Heart right ventricle (tissue), 16 donors: ENCODE measurements around the gene C1QTNF1. TPM values are rescaled to one million over a fixed set of nuclear protein-coding genes. Genes with fewer than 3 reads are reported as not detected.

ENCODE experiments used
- ATAC-seq, 8 donors: fragments of 200-7000 bp; cut with Tn5 transposase; one replicate each; pipeline ENCODE4 v1.9.1; 2020; ENCODE audit warnings: mild to moderate bottlenecking in 8 of 8, moderate library complexity in 8 of 8, moderate number of reproducible peaks in 1 of 8
- DNase-seq, 2 donors: peaks; one replicate each; pipeline ENCODE4 v3.0.0-alpha.2; 2020
- H3K27ac ChIP-seq, 10 donors: fragments of 200-600 bp; sonication (generic) in 2 of 10; one replicate each; pipeline versions ENCODE4 v1.5.0 to v1.8.0; 2020 to 2022; ENCODE audit warnings: mild to moderate bottlenecking in 3 of 10
- H3K27me3 ChIP-seq, 7 donors: fragments of 200-600 bp; one replicate each; pipeline ENCODE4 v1.8.0; 2021 to 2022; ENCODE audit warnings: mild to moderate bottlenecking in 2 of 7
- H3K36me3 ChIP-seq, 9 donors: fragments of 200-600 bp; sonication (generic) in 1 of 9; one replicate each; pipeline versions ENCODE4 v1.5.0 to v1.8.0; 2020 to 2022; ENCODE audit warnings: mild to moderate bottlenecking in 2 of 9
- H3K4me1 ChIP-seq, 9 donors: fragments of 200-600 bp; sonication (generic) in 1 of 9; one replicate each; pipeline versions ENCODE4 v1.5.0 to v1.8.0; 2020 to 2022; ENCODE audit warnings: mild to moderate bottlenecking in 4 of 9
- H3K4me3 ChIP-seq, 10 donors: fragments of 200-600 bp; sonication (generic) in 2 of 10; one replicate each; pipeline versions ENCODE4 v1.5.0 to v1.8.0; 2020 to 2022; ENCODE audit warnings: mild to moderate bottlenecking in 7 of 10, moderate library complexity in 2 of 10
- H3K9me3 ChIP-seq, 11 donors: fragments of 200-600 bp in 10 of 11; sonication (generic) in 2 of 11; one replicate each; pipeline versions ENCODE4 v1.5.0 to v1.8.0; 2013 to 2022; ENCODE audit warnings: mild to moderate bottlenecking in 2 of 11, control low read depth in 1 of 11, moderate library complexity in 1 of 11
- WGBS, 2 donors: extraction: QIAGEN DNeasy Blood & Tissue Kit; methylation state at CpG; one replicate each; pipeline ENCODE4 v1.1.7; 2013; ENCODE audit warnings: inconsistent platforms in 1 of 2; 5-methylcytosine and 5-hydroxymethylcytosine counted together
- intact Hi-C, 10 donors: fragments of 100-400 bp; cut with DNase I; formaldehyde crosslinking; loops; one replicate each; pipeline versions ENCODE4 v1.11.1 to v1.14.2; 2022
- polyA plus RNA-seq, 2 donors: library from polyadenylated mRNA; stranded (reverse); fragments of 200-250 nt; gene quantifications; one replicate each; pipeline ENCODE4 v1.2.3, GENCODE V29; 2013
- total RNA-seq, 10 donors: library from RNA; stranded (reverse); fragmentation: NEBNext Ultra II Directional in 3 of 10; extraction: Animal tissue kit (Norgen Biotek cat#: 25700) in 3 of 10; gene quantifications; one replicate each; pipeline versions ENCODE4 v1.2.1 to v1.2.4, GENCODE V29; 2021 to 2023
- TF ChIP-seq, protein P1 (sequence below), 9 donors: fragments of 200-600 bp; sonication (generic) in 2 of 9; IDR thresholded peaks; one replicate each; pipeline versions ENCODE4 v1.5.0 to v1.8.0; 2021 to 2022; ENCODE audit warnings: antibody characterized with exemption in 9 of 9, mild to moderate bottlenecking in 5 of 9, moderate library complexity in 1 of 9
- donor health status: Arrhythmogenic right ventricular cardiomyopathy.
- donor health status: ischemic (EF 13 %, LVEDD 7.1; RV severe dilation, severe dysfunction).
- donor health status: healthy with polysubstance abuse.
- donor health status: DM: no; HTN: yes; CAD: no.
- donor health status: DM: no; HTN: no; CAD: no.
- donor health status: ischemic (EF 25% LVEDD 6.9; RV normal size, moderate dysfunction).
- donor health status: ischemic (EF 25% LVEDD 5.7; RV mildly dilated, moderate dysfunction).
- donor health status: healthy.
- donor health status: DM: yes; HTN: yes; CAD: no.
- donor health status: Ischemic cardiomyopathy.
- donor health status: ischemic (EF 35%, LVEDD 5.7; RV mildly dilated, moderate dysfunction).
- donor health status: nonischemic (EF 11% LVEDD 7.7; RV severe dilation, severe dysfunction).
- donor health status: DM: yes; HTN: yes; CAD: no.
- donor health status: PGD.
- donor health status: ischemic (EF 29% LVEDD 5.4; RV normal size, mild dysfunction).
- donor health status: nonischemic (EF 23%, LVEDD 6.1; RV moderate dilation, normal function).

The C1QTNF1 gene
- total and polyA plus RNA-seq, 12 donors = 29.3 to 685 (median 67.3) TPM

GRCh38 chr17:79074649-79075445, 50.9 kb downstream of the C1QTNF1 start, which contains the start of gene ENGASE:
Gene ENGASE (plus strand): TSS chr17:79074824. CDS start chr17:79074945, 121 bp downstream.
- Histone ChIP-seq H3K4me1 (peaks cover 6 to 29% (median 12%) of the 10 kb centered on the region in 9 donors), H3K27me3 (no peaks in the 10 kb centered on the region), H3K27ac (peak within 1 kb of the TSS; percentile 76 to 94 (median 89)), H3K4me3 (peak within 1 kb of the TSS; percentile 70 to 92 (median 82)), H3K36me3 (peaks cover 0 to 27% (median 21%) of the 10 kb centered on the region in 9 donors), H3K9me3 (no peaks in the 10 kb centered on the region)
- DNase-seq = peak; percentile 93 to 97
- TF ChIP-seq, protein P1, sequence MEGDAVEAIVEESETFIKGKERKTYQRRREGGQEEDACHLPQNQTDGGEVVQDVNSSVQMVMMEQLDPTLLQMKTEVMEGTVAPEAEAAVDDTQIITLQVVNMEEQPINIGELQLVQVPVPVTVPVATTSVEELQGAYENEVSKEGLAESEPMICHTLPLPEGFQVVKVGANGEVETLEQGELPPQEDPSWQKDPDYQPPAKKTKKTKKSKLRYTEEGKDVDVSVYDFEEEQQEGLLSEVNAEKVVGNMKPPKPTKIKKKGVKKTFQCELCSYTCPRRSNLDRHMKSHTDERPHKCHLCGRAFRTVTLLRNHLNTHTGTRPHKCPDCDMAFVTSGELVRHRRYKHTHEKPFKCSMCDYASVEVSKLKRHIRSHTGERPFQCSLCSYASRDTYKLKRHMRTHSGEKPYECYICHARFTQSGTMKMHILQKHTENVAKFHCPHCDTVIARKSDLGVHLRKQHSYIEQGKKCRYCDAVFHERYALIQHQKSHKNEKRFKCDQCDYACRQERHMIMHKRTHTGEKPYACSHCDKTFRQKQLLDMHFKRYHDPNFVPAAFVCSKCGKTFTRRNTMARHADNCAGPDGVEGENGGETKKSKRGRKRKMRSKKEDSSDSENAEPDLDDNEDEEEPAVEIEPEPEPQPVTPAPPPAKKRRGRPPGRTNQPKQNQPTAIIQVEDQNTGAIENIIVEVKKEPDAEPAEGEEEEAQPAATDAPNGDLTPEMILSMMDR (IDR thresholded peaks at IDR 0.05) = no peak
- intact Hi-C loops = loop anchor here in 2 of 10 donors (2.0 to 10.0 kb wide), 3 partner anchors 28 to 58 kb away; partner anchors contain the start of gene C1QTNF1 (in 1 of the 2)
- ATAC-seq = peak; percentile 96 to 99 (median 98)
- 0% methylated on average over 93 to 106 of the region's 106 CpGs for WGBS, 2 donors

DNA sequence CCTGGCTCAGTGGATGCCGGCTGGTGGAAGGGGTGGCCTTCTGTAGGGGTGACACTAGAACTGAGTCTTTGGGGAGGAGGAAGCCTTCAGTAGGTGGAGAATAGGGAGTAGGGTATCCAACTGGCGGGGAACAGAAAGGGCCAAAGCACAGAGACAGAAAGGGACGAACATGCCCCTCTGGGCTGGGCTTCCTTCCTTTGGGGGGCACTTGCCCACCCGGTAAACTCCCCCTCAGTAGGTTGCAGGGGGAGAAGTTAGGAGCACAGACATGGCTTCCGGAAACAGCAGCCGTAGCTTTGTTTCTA, 51.4 kb downstream of the C1QTNF1 start:
- intact Hi-C loops = loop anchor here in 2 of 10 donors (2.0 to 10.0 kb wide), 3 partner anchors 29 to 58 kb away; partner anchors contain the start of gene C1QTNF1 (in 1 of the 2)
- DNase-seq (no peak), ATAC-seq (peak in 5 of 8 donors; percentile 6 to 32 (median 16))
- 9 to 12% methylated on average over 6 of the region's 6 CpGs for WGBS, 2 donors
- TF ChIP-seq, protein P1 (IDR thresholded peaks at IDR 0.05) = no peak
- Histone ChIP-seq H3K4me1 (peaks cover 6 to 29% (median 12%) of the 10 kb centered on the region in 9 donors), H3K27me3 (no peaks in the 10 kb centered on the region), H3K4me3 (peak overlapping the region; percentile 70 to 92 (median 82)), H3K27ac (peak overlapping the region in 9 of 10 donors; percentile 83 to 94 (median 89)), H3K36me3 (peaks cover 0 to 32% (median 27%) of the 10 kb centered on the region in 9 donors), H3K9me3 (no peaks in the 10 kb centered on the region)

GRCh38 chr17:79075861-79076406, 52.0 kb downstream of the C1QTNF1 start:
- Histone ChIP-seq H3K4me1 (peaks cover 6 to 29% (median 12%) of the 10 kb centered on the region in 9 donors), H3K9me3 (no peaks in the 10 kb centered on the region), H3K36me3 (peaks cover 0 to 38% (median 32%) of the 10 kb centered on the region in 9 donors), H3K4me3 (peak overlapping the region; percentile 70 to 92 (median 82)), H3K27me3 (no peaks in the 10 kb centered on the region), H3K27ac (peak overlapping the region in 9 of 10 donors; percentile 83 to 94 (median 89))
- no peak for DNase-seq
- 67 to 81% methylated on average over 9 of the region's 9 CpGs for WGBS, 2 donors
- intact Hi-C loops = loop anchor here in 2 of 10 donors (2.0 to 10.0 kb wide), 3 partner anchors 29 to 59 kb away; partner anchors contain the start of gene C1QTNF1 (in 1 of the 2)
- TF ChIP-seq, protein P1 (IDR thresholded peaks at IDR 0.05) = no peak
- ATAC-seq = no peak

GRCh38 chr17:79077587-79077986, 53.6 kb downstream of the C1QTNF1 start:
- no peak overlapping the region for H3K4me3 ChIP-seq
- H3K27ac ChIP-seq = no peak overlapping the region
- ATAC-seq (no peak), DNase-seq (no peak)
- H3K27me3 ChIP-seq = no peaks in the 10 kb centered on the region
- TF ChIP-seq, protein P1 (IDR thresholded peaks at IDR 0.05) = no peak
- no peaks in the 10 kb centered on the region for H3K9me3 ChIP-seq
- intact Hi-C loops = loop anchor here in 2 of 10 donors (5.0 to 10.0 kb wide), 2 partner anchors 53 to 60 kb away; partner anchors contain the start of gene C1QTNF1 (in 1 of the 2)
- 85 to 93% methylated on average over 12 of the region's 12 CpGs for WGBS, 2 donors
- peaks cover 6 to 39% (median 20%) of the 10 kb centered on the region in 9 donors for H3K4me1 ChIP-seq
- peaks cover 0 to 53% (median 32%) of the 10 kb centered on the region in 9 donors for H3K36me3 ChIP-seq
